GM23338 (cell line): ENCODE data around the gene PSKH1. TPM values are rescaled to one million over a fixed set of nuclear protein-coding genes. Genes with fewer than 3 reads are reported as not detected.

ENCODE experiments used
- ATAC-seq: fragments of 200-7000 bp; cut with Tn5 transposase; 3 replicates; pipeline ENCODE4 v1.9.1; 2020
- DNase-seq: peaks from one replicate; pipeline ENCODE4 v3.0.0-alpha.2; 2015; ENCODE audit warnings: low spot score
- H2AFZ ChIP-seq: fragments of 200-600 bp; sonication (generic); 2 replicates; pipeline ENCODE4 v1.8.0; 2016; ENCODE audit warnings: antibody characterized with exemption, mild to moderate bottlenecking, moderate library complexity
- H3F3A ChIP-seq: fragments of 200-600 bp; sonication (generic); replicated peaks from 2 replicates; pipeline ENCODE4 v1.8.0; 2017; ENCODE audit warnings: antibody characterized with exemption, mixed run types, low read depth
- H3K27ac ChIP-seq: fragments of 200-600 bp; sonication (generic); 2 replicates; pipeline ENCODE4 v1.6.1; 2016; ENCODE audit warnings: low read depth
- H3K27me3 ChIP-seq: fragments of 200-600 bp; sonication (generic); 2 replicates; pipeline ENCODE4 v1.8.0; 2016; ENCODE audit warnings: mild to moderate bottlenecking, mixed run types, moderate library complexity; ENCODE audit not compliant: insufficient read depth
- H3K36me3 ChIP-seq: fragments of 200-600 bp; sonication (generic); 2 replicates; pipeline ENCODE4 v1.8.0; 2016; ENCODE audit warnings: mild to moderate bottlenecking; ENCODE audit not compliant: insufficient read depth
- H3K4me1 ChIP-seq: fragments of 200-600 bp; sonication (generic); 2 replicates; pipeline ENCODE4 v1.8.0; 2016; ENCODE audit warnings: mild to moderate bottlenecking, moderate library complexity; ENCODE audit not compliant: insufficient read depth
- H3K4me2 ChIP-seq: fragments of 200-600 bp; sonication (generic); 2 replicates; pipeline ENCODE4 v1.7.1; 2017; ENCODE audit warnings: mixed run types
- H3K4me3 ChIP-seq: fragments of 200-600 bp; sonication (generic); 2 replicates; pipeline ENCODE4 v1.6.1; 2016; ENCODE audit warnings: mixed run types
- H3K79me2 ChIP-seq: fragments of 200-600 bp; sonication (generic); replicated peaks from 2 replicates; pipeline ENCODE4 v1.8.0; 2017; ENCODE audit warnings: mild to moderate bottlenecking; ENCODE audit not compliant: insufficient read depth
- H3K9me2 ChIP-seq: fragments of 200-600 bp; sonication (generic); 2 replicates; pipeline ENCODE4 v1.8.0; 2017; ENCODE audit not compliant: insufficient read depth
- H4K20me1 ChIP-seq: fragments of 200-600 bp; sonication (generic); replicated peaks from 2 replicates; pipeline ENCODE4 v1.8.0; 2017; ENCODE audit warnings: mild to moderate bottlenecking; ENCODE audit not compliant: insufficient read depth
- H3K27ac Mint-ChIP-seq: 2 replicates; pipeline ENCODE4 v1.8.0; 2020; ENCODE audit warnings: inconsistent platforms, mild to moderate bottlenecking, moderate library complexity, mixed read lengths
- H3K27me3 Mint-ChIP-seq: 3 replicates; pipeline ENCODE4 v1.8.0; 2022; ENCODE audit warnings: low read depth, mild to moderate bottlenecking, moderate library complexity, mixed read lengths, inconsistent platforms; ENCODE audit not compliant: insufficient read depth, poor library complexity
- H3K36me3 Mint-ChIP-seq: 3 replicates; pipeline ENCODE4 v1.8.0; 2021; ENCODE audit warnings: low read depth, mild to moderate bottlenecking, inconsistent platforms, moderate library complexity, mixed read lengths
- H3K4me1 Mint-ChIP-seq: 3 replicates; pipeline ENCODE4 v1.8.0; 2020; ENCODE audit warnings: mild to moderate bottlenecking, inconsistent platforms, mixed read lengths
- H3K4me3 Mint-ChIP-seq: 3 replicates; pipeline ENCODE4 v1.8.0; 2021; ENCODE audit warnings: moderate library complexity, mild to moderate bottlenecking, inconsistent platforms, mixed read lengths
- H3K9me3 Mint-ChIP-seq: 3 replicates; pipeline ENCODE4 v1.8.0; 2020; ENCODE audit warnings: moderate library complexity, mild to moderate bottlenecking, inconsistent platforms, mixed read lengths
- CREB1 ChIP-seq: fragments of 250-450 bp; sonication (Bioruptor Pico); IDR thresholded peaks from 2 replicates; pipeline ENCODE4 v1.5.0; 2020; ENCODE audit warnings: low read depth, mild to moderate bottlenecking, moderate library complexity
- EZH2 ChIP-seq: fragments of 200-600 bp; sonication (generic); IDR thresholded peaks from one replicate; pipeline ENCODE4 v1.8.0; 2017; ENCODE audit warnings: antibody characterized with exemption, mild to moderate bottlenecking, low read depth; ENCODE audit not compliant: unreplicated experiment
- EZH2phosphoT487 ChIP-seq: fragments of 200-600 bp; sonication (generic); IDR thresholded peaks from one replicate; pipeline ENCODE4 v1.8.1; 2018; ENCODE audit warnings: antibody characterized with exemption; ENCODE audit not compliant: unreplicated experiment
- JUNB ChIP-seq: IDR thresholded peaks from one replicate; pipeline ENCODE4 v1.6.1; 2016; ENCODE audit warnings: antibody characterized with exemption; ENCODE audit not compliant: unreplicated experiment
- NANOG ChIP-seq: IDR thresholded peaks from 2 replicates; pipeline ENCODE4 v1.6.1; 2016; ENCODE audit warnings: antibody characterized with exemption, borderline replicate concordance
- STAT1 ChIP-seq: IDR thresholded peaks from one replicate; pipeline ENCODE4 v1.6.1; 2016; ENCODE audit warnings: antibody characterized with exemption; ENCODE audit not compliant: unreplicated experiment
- ZNF114 ChIP-seq: fragments of 250-450 bp; sonication (Bioruptor Pico); IDR thresholded peaks from 2 replicates; pipeline ENCODE4 v1.5.0; 2020; ENCODE audit warnings: mild to moderate bottlenecking, moderate library complexity
- ZNF331 ChIP-seq: fragments of 250-450 bp; sonication (Bioruptor Pico); IDR thresholded peaks from 2 replicates; pipeline ENCODE4 v1.5.0; 2020; ENCODE audit warnings: low read depth, mild to moderate bottlenecking, moderate library complexity
- polyA plus RNA-seq: library from polyadenylated mRNA; unstranded; fragments of >200 nt; fragmentation: Nextera tagmentation; extraction: Ambion mirVana; gene quantifications from 2 replicates; pipeline ENCODE4 v1.2.1, GENCODE V29; 2016
- total RNA-seq: library from RNA; depleted of rRNA; stranded (reverse); fragments of >200 nt; shearing (Covaris generic); gene quantifications from 2 replicates; pipeline ENCODE4 v1.2.3, GENCODE V29; 2014
- TF ChIP-seq, protein P1 (sequence below): IDR thresholded peaks from one replicate; pipeline ENCODE4 v1.6.1; 2018; ENCODE audit warnings: antibody characterized with exemption; ENCODE audit not compliant: unreplicated experiment
- TF ChIP-seq, protein P2 (sequence below), 2 experiments: fragments of 200-600 bp in 1 of 2; sonication (generic) in 1 of 2; conservative IDR thresholded peaks; 2 replicates each; pipeline versions ENCODE4 v1.5.1 to v1.6.1; 2016 to 2017; ENCODE audit warnings: antibody characterized with exemption in 2 of 2, low read depth in 2 of 2, mild to moderate bottlenecking in 2 of 2, moderate library complexity in 1 of 2
- TF ChIP-seq, protein P3 (sequence below): IDR thresholded peaks from 2 replicates; pipeline ENCODE4 v1.6.1; 2016; ENCODE audit warnings: antibody characterized with exemption

PSKH1 gene
- total and polyA plus RNA-seq, 2 experiments from 2014 or later: 14.3 to 23.9 TPM

DNA sequence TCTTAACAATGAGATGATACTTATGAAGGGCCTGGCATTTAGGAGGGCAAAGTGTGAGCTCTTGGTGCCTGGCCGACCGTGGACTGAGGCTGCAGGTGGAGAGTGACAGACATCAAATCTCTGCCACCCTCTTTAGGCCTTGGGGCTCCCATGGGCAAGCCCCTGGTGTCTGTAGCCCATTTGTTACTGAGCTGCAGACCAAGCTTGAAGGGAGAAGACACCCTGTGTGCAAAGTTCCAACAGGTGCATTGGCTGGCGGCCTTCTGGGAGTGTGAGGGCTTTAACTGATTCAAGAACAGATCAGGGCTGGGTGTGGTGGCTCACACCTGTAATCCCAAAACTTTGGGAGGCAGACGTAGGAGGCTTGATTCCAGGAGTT lies 39.4 kb downstream of the PSKH1 start (continued):
- TF ChIP-seq, protein P1, sequence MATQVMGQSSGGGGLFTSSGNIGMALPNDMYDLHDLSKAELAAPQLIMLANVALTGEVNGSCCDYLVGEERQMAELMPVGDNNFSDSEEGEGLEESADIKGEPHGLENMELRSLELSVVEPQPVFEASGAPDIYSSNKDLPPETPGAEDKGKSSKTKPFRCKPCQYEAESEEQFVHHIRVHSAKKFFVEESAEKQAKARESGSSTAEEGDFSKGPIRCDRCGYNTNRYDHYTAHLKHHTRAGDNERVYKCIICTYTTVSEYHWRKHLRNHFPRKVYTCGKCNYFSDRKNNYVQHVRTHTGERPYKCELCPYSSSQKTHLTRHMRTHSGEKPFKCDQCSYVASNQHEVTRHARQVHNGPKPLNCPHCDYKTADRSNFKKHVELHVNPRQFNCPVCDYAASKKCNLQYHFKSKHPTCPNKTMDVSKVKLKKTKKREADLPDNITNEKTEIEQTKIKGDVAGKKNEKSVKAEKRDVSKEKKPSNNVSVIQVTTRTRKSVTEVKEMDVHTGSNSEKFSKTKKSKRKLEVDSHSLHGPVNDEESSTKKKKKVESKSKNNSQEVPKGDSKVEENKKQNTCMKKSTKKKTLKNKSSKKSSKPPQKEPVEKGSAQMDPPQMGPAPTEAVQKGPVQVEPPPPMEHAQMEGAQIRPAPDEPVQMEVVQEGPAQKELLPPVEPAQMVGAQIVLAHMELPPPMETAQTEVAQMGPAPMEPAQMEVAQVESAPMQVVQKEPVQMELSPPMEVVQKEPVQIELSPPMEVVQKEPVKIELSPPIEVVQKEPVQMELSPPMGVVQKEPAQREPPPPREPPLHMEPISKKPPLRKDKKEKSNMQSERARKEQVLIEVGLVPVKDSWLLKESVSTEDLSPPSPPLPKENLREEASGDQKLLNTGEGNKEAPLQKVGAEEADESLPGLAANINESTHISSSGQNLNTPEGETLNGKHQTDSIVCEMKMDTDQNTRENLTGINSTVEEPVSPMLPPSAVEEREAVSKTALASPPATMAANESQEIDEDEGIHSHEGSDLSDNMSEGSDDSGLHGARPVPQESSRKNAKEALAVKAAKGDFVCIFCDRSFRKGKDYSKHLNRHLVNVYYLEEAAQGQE: no peak
- TF ChIP-seq, protein P2, sequence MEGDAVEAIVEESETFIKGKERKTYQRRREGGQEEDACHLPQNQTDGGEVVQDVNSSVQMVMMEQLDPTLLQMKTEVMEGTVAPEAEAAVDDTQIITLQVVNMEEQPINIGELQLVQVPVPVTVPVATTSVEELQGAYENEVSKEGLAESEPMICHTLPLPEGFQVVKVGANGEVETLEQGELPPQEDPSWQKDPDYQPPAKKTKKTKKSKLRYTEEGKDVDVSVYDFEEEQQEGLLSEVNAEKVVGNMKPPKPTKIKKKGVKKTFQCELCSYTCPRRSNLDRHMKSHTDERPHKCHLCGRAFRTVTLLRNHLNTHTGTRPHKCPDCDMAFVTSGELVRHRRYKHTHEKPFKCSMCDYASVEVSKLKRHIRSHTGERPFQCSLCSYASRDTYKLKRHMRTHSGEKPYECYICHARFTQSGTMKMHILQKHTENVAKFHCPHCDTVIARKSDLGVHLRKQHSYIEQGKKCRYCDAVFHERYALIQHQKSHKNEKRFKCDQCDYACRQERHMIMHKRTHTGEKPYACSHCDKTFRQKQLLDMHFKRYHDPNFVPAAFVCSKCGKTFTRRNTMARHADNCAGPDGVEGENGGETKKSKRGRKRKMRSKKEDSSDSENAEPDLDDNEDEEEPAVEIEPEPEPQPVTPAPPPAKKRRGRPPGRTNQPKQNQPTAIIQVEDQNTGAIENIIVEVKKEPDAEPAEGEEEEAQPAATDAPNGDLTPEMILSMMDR (conservative IDR thresholded peaks at IDR 0.05; ENCODE audit: low read depth in 2 of 2): no peak
- TF ChIP-seq EZH2phosphoT487 (no peak), CREB1 (CRISPR knock-in tag) (no peak), ZNF331 (no peak), STAT1 (no peak), JUNB (no peak), ZNF114 (no peak), EZH2 (no peak), NANOG (no peak)
- TF ChIP-seq, protein P3, sequence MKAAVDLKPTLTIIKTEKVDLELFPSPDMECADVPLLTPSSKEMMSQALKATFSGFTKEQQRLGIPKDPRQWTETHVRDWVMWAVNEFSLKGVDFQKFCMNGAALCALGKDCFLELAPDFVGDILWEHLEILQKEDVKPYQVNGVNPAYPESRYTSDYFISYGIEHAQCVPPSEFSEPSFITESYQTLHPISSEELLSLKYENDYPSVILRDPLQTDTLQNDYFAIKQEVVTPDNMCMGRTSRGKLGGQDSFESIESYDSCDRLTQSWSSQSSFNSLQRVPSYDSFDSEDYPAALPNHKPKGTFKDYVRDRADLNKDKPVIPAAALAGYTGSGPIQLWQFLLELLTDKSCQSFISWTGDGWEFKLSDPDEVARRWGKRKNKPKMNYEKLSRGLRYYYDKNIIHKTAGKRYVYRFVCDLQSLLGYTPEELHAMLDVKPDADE: no peak

DNA sequence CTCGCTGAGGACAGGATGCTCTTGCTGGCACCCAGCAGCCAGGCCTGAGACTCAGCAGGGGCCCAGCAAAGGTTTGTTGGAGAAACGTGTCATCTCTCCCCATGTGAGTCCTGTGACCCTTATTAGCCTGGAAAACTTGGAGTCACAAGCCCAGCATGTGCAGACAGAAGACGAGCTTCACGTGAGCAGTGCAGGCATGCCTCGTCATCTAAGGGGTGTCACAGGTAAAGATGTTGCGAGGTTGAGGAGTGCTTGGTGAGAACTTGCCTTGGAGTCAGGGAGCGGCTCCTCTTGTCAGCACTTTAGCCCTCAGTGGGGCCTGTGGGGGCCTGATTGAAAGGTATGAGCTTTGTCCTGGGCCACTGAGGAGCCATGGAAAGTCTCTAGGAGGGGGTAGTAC lies 40.8 kb downstream of the PSKH1 start:
- Histone ChIP-seq H3K4me1 (peaks cover 10% of the 10 kb centered on the region; the same call in 1 of the 2 replicates), H3K79me2 (peaks cover 5% of the 10 kb centered on the region; the same call in 1 of the 2 replicates), H3K36me3 (no peaks in the 10 kb centered on the region), H3K4me2 (no peak overlapping the region; the same call in 1 of the 2 replicates), H2AFZ (no peak overlapping the region), H3K4me3 (no peak overlapping the region; the same call in 1 of the 2 replicates), H3K27ac (no peak overlapping the region), H4K20me1 (peaks cover 3% of the 10 kb centered on the region), H3K9me2 (no peaks in the 10 kb centered on the region), H3F3A (peaks cover 7% of the 10 kb centered on the region; the same call in 1 of the 2 replicates), H3K27me3 (no peaks in the 10 kb centered on the region)
- peaks cover 20% of the 10 kb centered on the region; the same call in 2 of the 3 replicates for H3K36me3 Mint-ChIP-seq
- ATAC-seq: no peak
- peaks cover 21% of the 10 kb centered on the region for H3K4me1 Mint-ChIP-seq
- peak overlapping the region; percentile 100; the same call in 2 of the 3 replicates for H3K4me3 Mint-ChIP-seq
- 0 out of 3 replicates have a peak, but pooled peaks cover 3% of the 10 kb centered on the region for H3K9me3 Mint-ChIP-seq
- peaks cover 38% of the 10 kb centered on the region for H3K27me3 Mint-ChIP-seq
- H3K27ac Mint-ChIP-seq: no peak overlapping the region
- no peak for DNase-seq
- no peak for TF ChIP-seq JUNB
- TF ChIP-seq, protein P3: no peak
- TF ChIP-seq CREB1 (CRISPR knock-in tag): no peak
- no peak for TF ChIP-seq NANOG
- TF ChIP-seq ZNF331: no peak
